Osteocyte (in vitro differentiated cells): ENCODE data around the gene CEMIP. TPM values are rescaled to one million over a fixed set of nuclear protein-coding genes. Genes with fewer than 3 reads are reported as not detected.

ENCODE experiments used
- DNase-seq: peaks from one replicate; pipeline ENCODE4 v3.0.0; 2021; ENCODE audit warnings: mixed read lengths; ENCODE audit not compliant: unreplicated experiment; ENCODE audit errors: extremely low spot score
- H3K27ac Mint-ChIP-seq: one replicate; pipeline ENCODE4 v1.8.0; 2021; ENCODE audit warnings: mild to moderate bottlenecking, mixed read lengths; ENCODE audit not compliant: unreplicated experiment
- H3K27me3 Mint-ChIP-seq: one replicate; pipeline ENCODE4 v1.8.0; 2021; ENCODE audit warnings: mixed read lengths; ENCODE audit not compliant: unreplicated experiment
- H3K36me3 Mint-ChIP-seq: one replicate; pipeline ENCODE4 v1.8.0; 2021; ENCODE audit warnings: mixed read lengths; ENCODE audit not compliant: unreplicated experiment
- H3K4me1 Mint-ChIP-seq: one replicate; pipeline ENCODE4 v1.8.0; 2021; ENCODE audit warnings: mixed read lengths; ENCODE audit not compliant: unreplicated experiment
- H3K4me3 Mint-ChIP-seq: one replicate; pipeline ENCODE4 v1.8.0; 2021; ENCODE audit warnings: mild to moderate bottlenecking, moderate library complexity, mixed read lengths; ENCODE audit not compliant: unreplicated experiment
- H3K9me3 Mint-ChIP-seq: one replicate; pipeline ENCODE4 v1.8.0; 2021; ENCODE audit warnings: mixed read lengths; ENCODE audit not compliant: unreplicated experiment
- total RNA-seq: library from RNA; stranded (reverse); gene quantifications from 2 replicates; pipeline ENCODE4 v1.2.1, GENCODE V29; 2021
- TF ChIP-seq, protein P1 (sequence below): fragments of 200-600 bp; sonication (generic); IDR thresholded peaks from 2 replicates; pipeline ENCODE4 v1.5.0; 2021; ENCODE audit warnings: antibody characterized with exemption, mild to moderate bottlenecking, moderate library complexity

The CEMIP gene
- total RNA-seq, 1 donor from 2014 or later: 445 TPM

DNA sequence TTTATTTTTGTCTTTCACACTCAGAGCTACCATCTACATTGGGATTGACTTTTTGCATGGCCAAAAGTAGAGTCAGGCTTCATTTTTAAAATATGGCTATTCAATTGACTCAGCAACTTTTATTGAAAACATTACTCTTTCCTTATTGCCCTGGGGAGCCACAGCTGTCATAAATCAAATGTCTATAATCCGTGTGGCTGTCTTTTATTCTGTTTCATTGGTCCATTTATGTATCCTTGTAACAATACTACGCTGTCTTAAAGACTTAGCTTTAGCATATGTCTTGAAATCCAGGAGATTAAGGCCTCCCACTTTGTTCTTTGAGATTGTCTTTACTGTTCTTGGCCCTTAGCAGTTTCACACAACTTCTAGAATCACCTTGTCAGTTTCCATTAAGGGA, 55.2 kb downstream of the CEMIP start:
- H3K36me3 Mint-ChIP-seq: peaks cover 78% of the 10 kb centered on the region
- TF ChIP-seq, protein P1, sequence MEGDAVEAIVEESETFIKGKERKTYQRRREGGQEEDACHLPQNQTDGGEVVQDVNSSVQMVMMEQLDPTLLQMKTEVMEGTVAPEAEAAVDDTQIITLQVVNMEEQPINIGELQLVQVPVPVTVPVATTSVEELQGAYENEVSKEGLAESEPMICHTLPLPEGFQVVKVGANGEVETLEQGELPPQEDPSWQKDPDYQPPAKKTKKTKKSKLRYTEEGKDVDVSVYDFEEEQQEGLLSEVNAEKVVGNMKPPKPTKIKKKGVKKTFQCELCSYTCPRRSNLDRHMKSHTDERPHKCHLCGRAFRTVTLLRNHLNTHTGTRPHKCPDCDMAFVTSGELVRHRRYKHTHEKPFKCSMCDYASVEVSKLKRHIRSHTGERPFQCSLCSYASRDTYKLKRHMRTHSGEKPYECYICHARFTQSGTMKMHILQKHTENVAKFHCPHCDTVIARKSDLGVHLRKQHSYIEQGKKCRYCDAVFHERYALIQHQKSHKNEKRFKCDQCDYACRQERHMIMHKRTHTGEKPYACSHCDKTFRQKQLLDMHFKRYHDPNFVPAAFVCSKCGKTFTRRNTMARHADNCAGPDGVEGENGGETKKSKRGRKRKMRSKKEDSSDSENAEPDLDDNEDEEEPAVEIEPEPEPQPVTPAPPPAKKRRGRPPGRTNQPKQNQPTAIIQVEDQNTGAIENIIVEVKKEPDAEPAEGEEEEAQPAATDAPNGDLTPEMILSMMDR: no peak
- H3K27ac Mint-ChIP-seq: peak overlapping the region; percentile 71

DNA sequence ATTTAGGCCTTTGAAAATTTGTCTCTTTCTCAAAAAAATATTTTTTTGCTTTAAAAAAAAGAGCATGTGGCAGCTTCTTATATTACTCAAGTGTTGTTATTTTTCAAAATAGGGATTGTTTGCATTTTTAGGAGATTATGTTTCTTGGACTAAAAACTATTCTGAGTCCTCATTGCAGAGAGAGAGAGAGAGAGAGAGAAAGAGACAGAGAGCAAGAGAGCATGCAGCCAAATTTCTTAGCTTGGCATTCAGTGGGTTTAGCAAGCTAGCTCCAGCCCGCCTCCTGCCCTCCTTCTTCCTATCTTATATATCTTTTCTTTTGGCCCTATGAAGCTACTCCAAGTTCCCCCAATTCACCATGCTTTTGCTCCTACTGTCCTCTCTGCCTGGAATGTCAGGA, 55.7 kb downstream of the CEMIP start:
- Mint-ChIP-seq H3K27ac (peak overlapping the region; percentile 71), H3K9me3 (no peaks in the 10 kb centered on the region)

More for the DNA sequence above, 55.2 kb downstream of the CEMIP start:
- Mint-ChIP-seq H3K4me1 (peaks cover 78% of the 10 kb centered on the region), H3K9me3 (no peaks in the 10 kb centered on the region), H3K27me3 (no peaks in the 10 kb centered on the region), H3K4me3 (no peak overlapping the region)
- no peak for DNase-seq

DNA sequence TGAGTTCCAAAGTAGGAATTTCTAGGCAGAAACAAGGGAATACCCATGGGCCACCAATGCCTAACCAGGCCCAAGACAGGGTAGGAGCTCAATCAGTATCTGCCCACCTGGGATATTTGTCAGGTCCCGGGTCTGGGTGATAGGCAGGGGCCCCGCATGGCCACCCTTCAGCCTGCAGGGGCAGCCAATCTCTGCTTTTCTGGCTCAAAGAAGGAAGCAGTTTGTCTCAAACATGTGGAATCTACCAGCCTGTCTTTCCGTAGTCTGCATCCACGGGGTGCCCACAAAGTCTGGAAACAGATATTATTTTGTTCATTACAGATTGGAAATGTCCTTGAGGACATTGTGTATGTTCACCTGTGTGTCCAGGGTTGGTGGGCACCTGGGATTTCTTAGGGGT, 56.2 kb downstream of the CEMIP start:
- TF ChIP-seq, protein P1: peak; percentile 26
- no peak overlapping the region for H3K4me3 Mint-ChIP-seq
- peaks cover 76% of the 10 kb centered on the region for H3K36me3 Mint-ChIP-seq
- no peaks in the 10 kb centered on the region for H3K27me3 Mint-ChIP-seq
- H3K27ac Mint-ChIP-seq: peak overlapping the region; percentile 71
- DNase-seq: no peak
- H3K4me1 Mint-ChIP-seq: peaks cover 74% of the 10 kb centered on the region
- H3K9me3 Mint-ChIP-seq: no peaks in the 10 kb centered on the region

More for the DNA sequence above, 55.7 kb downstream of the CEMIP start:
- DNase-seq: no peak
- peaks cover 77% of the 10 kb centered on the region for H3K36me3 Mint-ChIP-seq
- no peak overlapping the region for H3K4me3 Mint-ChIP-seq
- peaks cover 76% of the 10 kb centered on the region for H3K4me1 Mint-ChIP-seq
- H3K27me3 Mint-ChIP-seq: no peaks in the 10 kb centered on the region
- TF ChIP-seq, protein P1: no peak

DNA sequence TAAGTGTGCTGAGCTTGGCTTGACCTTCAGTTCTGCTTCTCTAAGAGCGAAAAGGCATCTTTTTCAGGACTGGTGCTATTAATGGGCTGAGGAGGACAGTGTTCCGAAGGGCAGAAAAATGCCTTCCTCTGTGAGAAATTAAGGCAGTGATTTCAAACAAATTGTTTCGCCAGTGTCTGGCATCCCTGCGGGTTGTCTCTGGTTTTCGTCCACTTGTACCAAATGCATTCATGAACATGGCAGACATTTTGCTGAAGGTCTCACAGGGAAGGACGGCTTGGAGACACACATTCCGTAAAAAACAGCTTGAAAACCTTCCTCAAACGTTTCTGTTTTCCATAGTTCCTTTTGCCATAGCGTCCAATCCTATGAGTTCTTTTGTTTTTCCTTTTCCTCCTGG, 57.1 kb downstream of the CEMIP start:
- TF ChIP-seq, protein P1: no peak
- Mint-ChIP-seq H3K9me3 (no peaks in the 10 kb centered on the region), H3K4me1 (peaks cover 67% of the 10 kb centered on the region), H3K4me3 (no peak overlapping the region), H3K27me3 (no peaks in the 10 kb centered on the region), H3K27ac (peak overlapping the region; percentile 23), H3K36me3 (peaks cover 72% of the 10 kb centered on the region)
- DNase-seq: no peak

DNA sequence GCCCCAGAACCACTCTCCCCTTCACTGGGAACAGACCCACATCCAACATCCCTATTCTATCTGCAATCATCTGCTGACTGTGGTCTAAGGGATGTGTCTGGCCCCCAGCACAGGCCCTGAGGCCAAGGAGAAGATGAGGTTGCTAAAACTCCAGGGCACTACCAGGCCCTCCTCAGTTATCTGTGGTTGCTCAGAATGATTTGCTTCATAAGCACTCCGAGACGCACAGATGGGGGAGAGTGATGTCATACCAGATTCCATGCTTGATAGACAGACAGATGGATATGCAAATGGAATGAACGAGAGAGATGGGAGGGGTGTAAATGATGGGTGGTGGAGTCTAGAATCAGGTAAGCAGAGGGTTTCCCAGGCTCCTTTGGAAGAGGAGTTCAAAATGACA, 57.8 kb downstream of the CEMIP start:
- Mint-ChIP-seq H3K27me3 (no peaks in the 10 kb centered on the region), H3K27ac (peak overlapping the region; percentile 63), H3K36me3 (peaks cover 70% of the 10 kb centered on the region), H3K4me3 (no peak overlapping the region), H3K9me3 (no peaks in the 10 kb centered on the region), H3K4me1 (peaks cover 64% of the 10 kb centered on the region)
- no peak for DNase-seq
- TF ChIP-seq, protein P1: no peak
